ENCODE measurements around the gene DRD2. TPM values are rescaled to one million over a fixed set of nuclear protein-coding genes. Genes with fewer than 3 reads are reported as not detected.

Gene DRD2
- total RNA-seq, 2 experiments from 2014 or later: not detected

GRCh38 chr11:113488931-113489351, 13.7 kb upstream of the DRD2 start:
- POLR2A ChIA-PET: no interaction called here
- CTCF ChIA-PET: no interaction called here

DNA sequence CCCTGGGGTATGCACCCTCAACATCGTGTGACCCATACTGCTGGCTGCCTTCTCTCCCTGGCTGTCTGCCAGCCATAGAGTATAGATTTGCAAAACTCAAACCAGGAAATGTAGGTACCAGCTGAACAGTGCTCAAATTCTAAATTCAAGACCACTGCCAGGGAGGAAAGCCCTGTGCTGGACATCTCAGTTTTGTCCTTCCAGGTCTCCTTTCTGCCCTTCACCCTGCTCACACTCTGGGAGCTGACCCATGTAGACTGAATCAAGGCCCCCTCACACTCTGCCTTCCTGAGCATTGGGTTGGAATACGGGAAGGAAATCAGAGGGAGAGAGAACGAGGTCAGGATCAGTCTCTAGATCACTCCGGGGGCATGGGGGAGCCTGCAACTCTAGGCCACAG, 12.4 kb upstream of the DRD2 start:
- CTCF ChIA-PET: interaction anchor here (0.6 kb wide), 1 partner anchor 1558 kb away, joined by 3 read pairs; no protein-coding TSS in a partner anchor
- POLR2A ChIA-PET: no interaction called here

DNA sequence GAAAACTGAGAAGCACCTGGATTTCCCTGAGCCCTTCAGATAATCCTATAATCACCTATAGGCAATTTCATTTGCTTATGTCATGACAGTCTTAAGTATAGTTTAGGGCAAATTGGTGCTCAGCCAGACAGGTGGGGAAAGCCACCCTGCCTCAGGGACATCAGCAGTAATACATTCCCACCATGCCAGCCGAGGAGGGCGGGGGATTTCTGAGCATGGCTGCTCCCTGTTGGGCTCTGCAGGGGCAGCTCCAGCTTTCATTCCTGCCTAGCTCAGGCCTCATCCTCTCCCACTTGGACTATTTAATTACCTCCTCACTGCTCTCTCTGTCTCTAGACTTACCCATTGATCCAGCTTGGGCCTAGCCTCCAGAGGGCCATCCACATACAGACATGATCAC, 9.0 kb upstream of the DRD2 start:
- ChIA-PET POLR2A (no interaction called here), CTCF (no interaction called here)

GRCh38 chr11:113481672-113482071, 6.5 kb upstream of the DRD2 start:
- POLR2A ChIA-PET: no interaction called here
- CTCF ChIA-PET: no interaction called here

DNA sequence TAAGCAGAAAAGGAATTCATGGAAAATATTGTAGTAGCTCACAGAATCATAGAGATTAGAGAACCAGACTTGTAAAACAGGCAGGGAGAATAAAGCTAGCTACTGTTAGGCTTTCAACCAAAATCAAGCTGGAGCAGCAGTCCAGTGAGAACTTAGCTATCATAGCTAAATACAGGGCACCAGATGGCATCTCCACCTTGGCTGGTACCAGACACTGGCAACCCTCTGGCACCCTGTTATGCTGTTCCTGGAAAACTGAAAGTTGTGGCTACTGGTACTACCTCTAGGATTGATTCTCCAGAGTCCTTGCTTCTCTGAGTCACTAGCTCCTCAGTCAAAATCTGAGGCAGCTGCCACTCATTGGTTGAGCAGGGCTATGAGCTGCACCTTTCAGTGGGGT, 6.0 kb upstream of the DRD2 start:
- ChIA-PET POLR2A (no interaction called here), CTCF (no interaction called here)

- ChIA-PET CTCF (no interaction called here), POLR2A (no interaction called here)
Observed at GRCh38 chr11:113477321-113477720, 2.1 kb upstream of the DRD2 start.

GRCh38 chr11:113476553-113476952, 1.4 kb upstream of the DRD2 start:
- ChIA-PET CTCF (no interaction called here), POLR2A (no interaction called here)

GRCh38 chr11:113474362-113475159, 637 bp downstream of the DRD2 start:
- POLR2A ChIA-PET: no interaction called here
- CTCF ChIA-PET: interaction anchor here (0.6 kb wide), 1 partner anchor 19 kb away, joined by 3 read pairs; no protein-coding TSS in a partner anchor

DNA sequence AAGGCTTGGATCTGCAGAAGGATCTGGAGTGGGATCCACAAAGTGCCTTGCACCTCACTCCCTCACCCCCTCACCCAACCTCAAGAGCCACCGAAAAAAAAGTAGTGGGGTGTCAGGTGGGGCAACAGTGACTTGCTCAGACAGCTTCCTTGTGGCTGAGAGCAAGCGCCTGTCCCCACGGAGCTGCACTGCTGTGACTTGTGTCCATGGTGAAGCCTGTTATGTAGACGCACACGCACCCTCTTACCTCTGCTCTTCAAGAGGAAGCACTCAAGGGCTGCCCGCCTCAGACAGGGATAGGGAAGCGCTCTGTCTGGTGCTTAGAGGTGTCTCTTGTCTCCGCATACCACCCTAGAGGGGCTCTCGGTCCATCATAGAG, 1.2 kb downstream of the DRD2 start:
- ChIA-PET CTCF (no interaction called here), POLR2A (no interaction called here)

DNA sequence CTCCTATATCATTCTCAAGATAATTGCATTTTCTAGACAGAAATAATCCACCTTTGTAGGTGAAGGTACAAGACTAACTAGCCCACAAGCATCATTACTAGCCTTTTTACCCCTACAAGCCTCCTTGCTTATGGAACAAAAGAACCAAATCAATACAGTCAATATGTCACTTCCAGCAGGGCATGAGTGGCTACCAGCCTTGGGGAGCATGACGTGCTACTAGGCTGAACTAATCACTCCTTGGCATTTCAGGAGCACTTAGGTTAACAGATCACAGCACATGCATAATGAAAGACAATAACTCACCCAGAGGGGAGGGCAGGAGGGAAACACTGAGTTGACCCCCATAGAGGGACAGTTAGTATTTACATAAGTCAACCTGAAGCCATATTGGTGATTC, 2.7 kb downstream of the DRD2 start:
- ChIA-PET POLR2A (no interaction called here), CTCF (no interaction called here)

GRCh38 chr11:113470233-113470632, 5.0 kb downstream of the DRD2 start:
- CTCF ChIA-PET: no interaction called here
- POLR2A ChIA-PET: no interaction called here

- ChIA-PET CTCF (no interaction called here), POLR2A (no interaction called here)
Observed at GRCh38 chr11:113468726-113469345, 6.4 kb downstream of the DRD2 start.

- CTCF ChIA-PET: no interaction called here
- POLR2A ChIA-PET: no interaction called here
Observed at GRCh38 chr11:113467545-113467944, 7.7 kb downstream of the DRD2 start.

DNA sequence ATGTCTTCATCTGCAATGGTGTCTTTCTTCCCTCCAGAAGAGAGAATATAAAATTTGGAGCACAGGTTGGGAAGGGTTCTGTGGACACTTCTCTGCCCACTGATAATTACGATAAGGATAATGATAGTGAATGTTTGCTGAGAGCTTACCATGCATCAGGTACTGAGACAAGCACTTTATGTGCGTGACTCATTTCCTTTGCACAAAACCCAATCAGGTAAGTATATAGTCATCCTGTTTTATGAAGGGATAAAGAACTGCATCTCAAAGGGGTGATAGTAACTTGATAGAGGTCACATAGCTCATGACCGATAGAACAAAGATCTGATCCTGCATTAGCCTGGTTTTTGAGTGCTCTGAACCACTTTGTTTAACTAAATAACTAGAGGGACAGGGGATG, 9.4 kb downstream of the DRD2 start:
- ChIA-PET CTCF (no interaction called here), POLR2A (no interaction called here)

- ChIA-PET CTCF (no interaction called here), POLR2A (no interaction called here)
Observed at GRCh38 chr11:113464416-113464815, 10.8 kb downstream of the DRD2 start.

- POLR2A ChIA-PET: no interaction called here
- CTCF ChIA-PET: no interaction called here
Observed at GRCh38 chr11:113462830-113463229, 12.4 kb downstream of the DRD2 start.

DNA sequence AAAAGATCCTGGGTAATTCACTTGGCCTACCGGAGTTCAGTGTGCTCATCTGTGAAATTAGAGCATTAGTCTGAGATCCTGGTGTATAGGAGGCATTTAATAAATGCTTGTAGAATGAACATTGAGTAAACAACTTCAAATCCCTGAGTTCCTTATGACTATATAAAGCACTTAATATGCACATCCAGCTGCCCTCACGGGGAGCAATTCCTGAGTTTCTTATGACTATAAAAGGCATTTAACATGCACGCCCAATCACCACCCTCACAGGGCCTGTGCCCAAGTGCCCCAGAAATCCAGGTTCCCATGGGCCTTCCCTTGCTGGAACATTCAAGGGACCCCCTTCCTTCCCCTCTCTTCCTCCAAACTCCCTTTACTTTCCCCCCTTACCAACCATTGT, 13.6 kb downstream of the DRD2 start:
- ChIA-PET CTCF (no interaction called here), POLR2A (no interaction called here)

DNA sequence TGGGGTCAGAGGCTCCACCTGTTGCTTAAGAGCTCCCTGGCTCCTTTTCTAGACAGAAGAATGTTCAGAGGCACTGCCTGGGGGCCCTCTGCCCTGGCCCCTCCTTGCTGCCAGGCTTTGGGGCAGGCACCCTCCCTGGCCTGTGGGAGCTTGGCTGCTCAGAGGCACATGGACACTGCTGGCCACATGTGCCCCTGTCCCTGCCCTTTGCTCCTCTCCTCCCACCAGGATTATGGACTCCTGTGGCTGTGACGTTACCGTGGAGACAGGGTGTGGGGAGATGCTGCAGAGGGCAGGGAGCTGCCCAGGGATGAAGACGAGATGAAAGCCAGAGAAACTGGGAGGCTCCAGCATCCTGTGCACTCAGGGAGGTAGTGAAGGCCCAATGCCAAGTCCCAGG, 14.7 kb downstream of the DRD2 start:
- POLR2A ChIA-PET: no interaction called here

GRCh38 chr11:113458189-113458588, 17.0 kb downstream of the DRD2 start:
- ChIA-PET POLR2A (no interaction called here), CTCF (no interaction called here)

More for the DNA sequence above, 14.7 kb downstream of the DRD2 start:
- CTCF ChIA-PET: no interaction called here

DNA sequence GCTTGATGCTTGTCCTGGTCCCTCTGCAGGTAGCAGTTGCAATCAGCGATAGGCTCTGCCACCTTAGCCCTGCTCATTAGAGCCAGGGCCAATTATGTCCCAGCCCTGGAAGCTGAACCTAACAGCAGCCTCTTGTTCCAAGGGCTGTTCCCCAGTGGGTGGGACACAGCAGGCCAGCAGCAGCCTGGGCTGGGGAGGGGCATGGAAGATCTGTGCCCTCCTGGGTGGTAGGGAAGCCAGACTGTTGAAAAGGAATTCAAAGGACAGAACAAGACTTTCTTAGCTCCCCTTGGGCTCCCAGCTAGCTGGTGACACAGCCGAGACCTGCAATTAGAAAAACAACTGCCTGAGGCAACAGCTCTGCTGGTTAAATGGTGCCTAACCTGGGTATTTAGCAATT, 17.4 kb downstream of the DRD2 start:
- ChIA-PET CTCF (no interaction called here), POLR2A (no interaction called here)

DNA sequence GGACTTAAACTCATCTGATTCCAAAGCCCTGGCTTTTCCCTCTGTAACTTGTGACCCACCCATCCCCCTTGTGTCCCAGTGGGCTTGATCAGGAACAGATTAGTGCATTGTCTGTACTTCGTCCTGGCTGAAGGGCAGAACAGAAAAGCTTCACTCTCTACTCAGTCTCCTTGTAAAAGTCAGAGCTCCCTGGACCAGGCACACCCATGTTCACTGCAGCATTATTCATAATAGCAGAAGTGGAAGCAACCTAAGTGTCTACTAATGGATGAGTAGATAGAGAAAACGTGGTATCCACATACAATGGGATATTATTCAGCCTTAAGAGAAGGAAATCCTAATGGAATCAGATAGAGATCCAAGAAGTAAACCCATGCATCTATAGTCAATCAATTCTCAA, 20.7 kb downstream of the DRD2 start:
- CTCF ChIA-PET: no interaction called here
- POLR2A ChIA-PET: no interaction called here

GRCh38 chr11:113449743-113450142, 25.5 kb downstream of the DRD2 start:
- ChIA-PET CTCF (interaction anchor here (1.0 kb wide), 1 partner anchor 10 kb away, joined by 4 read pairs; no protein-coding TSS in a partner anchor), POLR2A (no interaction called here)
